ENCODE results near the gene FAM43A.

FAM43A gene

DNA sequence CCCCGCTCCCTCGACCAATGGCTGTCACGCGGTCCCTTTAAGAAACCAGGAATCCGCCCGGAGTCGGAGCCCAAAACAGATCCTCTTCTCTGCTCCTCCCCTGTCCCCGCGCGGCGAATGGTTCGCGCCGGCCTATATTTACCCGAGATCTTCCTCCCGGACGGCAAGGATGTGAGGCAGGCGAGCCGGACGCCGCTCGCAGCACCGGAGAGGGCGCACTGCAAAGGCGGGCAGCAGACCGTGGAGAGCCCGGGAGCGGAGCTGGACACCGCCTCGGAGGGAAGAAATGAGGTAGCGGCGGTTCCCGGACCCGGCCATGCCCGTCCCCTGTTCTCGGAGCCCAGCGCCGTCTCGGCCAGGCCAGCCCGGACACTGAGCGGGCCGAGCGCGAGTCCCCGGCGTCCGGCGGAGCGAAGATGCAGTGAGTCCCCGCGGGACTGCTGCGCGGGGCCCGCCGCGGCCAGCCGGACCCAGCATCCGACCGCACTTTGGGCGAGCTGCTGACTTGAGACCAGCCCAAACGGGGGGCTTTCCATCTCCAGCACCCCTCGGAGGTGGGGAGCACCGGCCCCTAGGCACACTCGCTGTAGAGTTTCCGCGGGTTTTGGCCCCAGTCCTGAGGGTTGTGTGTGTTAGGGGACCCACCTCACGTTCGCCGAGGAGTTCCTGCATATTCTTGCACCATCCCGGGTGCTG, at the start of gene FAM43A:
FAM43A (plus strand) TSS at position 166 of the 696 bp plus-strand sequence. CDS start 944 bp downstream, outside the sequence.
- DNase-seq, result peak; percentile 88

GRCh38 chr3:194637066-194637465, 48.6 kb upstream of the FAM43A start:
- DNase-seq, result no peak

- DNase-seq, result no peak
Measured at GRCh38 chr3:194637541-194638400, 47.9 kb upstream of the FAM43A start.

DNA sequence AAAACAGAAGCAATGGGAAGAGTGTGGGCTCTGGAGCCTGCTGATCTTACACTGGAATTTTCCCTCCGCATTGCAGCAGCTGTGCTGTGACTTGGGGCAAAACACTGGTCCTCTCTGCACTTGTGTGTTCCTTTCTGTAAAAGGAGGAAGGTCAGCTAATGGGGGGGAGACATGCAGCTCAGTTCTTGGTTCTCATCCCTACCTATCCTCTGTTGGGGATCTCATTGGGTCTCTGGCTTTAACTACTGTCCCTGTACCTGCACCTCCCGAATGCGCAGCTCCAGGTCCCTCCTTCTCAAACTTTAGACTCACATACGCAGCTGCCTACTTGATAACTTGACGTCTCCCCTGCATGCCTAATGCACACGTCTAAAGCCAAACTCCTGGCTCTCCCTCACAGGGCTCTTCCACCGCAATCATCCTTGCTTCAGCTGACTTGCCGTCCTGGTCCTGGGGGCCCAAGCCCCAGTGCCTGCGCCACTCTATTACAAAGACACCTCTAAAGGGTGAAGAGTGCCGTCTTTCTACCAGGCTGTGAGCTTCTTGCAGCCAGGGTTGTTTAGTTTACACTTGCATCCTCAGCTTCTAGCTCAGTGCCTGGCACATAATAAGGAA, 46.6 kb upstream of the FAM43A start:
- no peak for DNase-seq

- peak; percentile 34 for DNase-seq
Measured at GRCh38 chr3:194640829-194641228, 44.9 kb upstream of the FAM43A start.

GRCh38 chr3:194642769-194643168, 42.9 kb upstream of the FAM43A start:
- no peak for DNase-seq

GRCh38 chr3:194647747-194648146, 37.9 kb upstream of the FAM43A start:
- no peak for DNase-seq

GRCh38 chr3:194654443-194654842, 31.2 kb upstream of the FAM43A start:
- DNase-seq, result no peak

DNA sequence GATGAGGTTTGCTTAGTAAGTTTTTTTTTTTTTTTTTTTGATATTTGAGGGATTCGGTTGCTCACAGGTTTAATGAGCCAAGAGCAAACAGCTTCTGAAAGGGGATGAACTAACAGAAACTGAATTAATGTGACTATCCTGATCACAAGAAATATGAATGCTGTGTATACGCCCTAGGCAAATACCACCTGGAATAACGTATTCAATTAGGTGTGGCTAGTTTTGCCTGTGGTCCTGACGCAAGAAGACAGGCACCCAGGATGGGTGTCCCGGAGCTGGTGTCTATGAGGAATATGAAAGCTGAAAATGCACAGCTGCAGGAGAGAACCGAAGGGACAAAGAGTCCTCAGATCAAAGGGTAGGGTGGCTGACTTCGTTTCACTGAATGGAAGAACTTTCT, 28.2 kb upstream of the FAM43A start:
- DNase-seq, result no peak

DNA sequence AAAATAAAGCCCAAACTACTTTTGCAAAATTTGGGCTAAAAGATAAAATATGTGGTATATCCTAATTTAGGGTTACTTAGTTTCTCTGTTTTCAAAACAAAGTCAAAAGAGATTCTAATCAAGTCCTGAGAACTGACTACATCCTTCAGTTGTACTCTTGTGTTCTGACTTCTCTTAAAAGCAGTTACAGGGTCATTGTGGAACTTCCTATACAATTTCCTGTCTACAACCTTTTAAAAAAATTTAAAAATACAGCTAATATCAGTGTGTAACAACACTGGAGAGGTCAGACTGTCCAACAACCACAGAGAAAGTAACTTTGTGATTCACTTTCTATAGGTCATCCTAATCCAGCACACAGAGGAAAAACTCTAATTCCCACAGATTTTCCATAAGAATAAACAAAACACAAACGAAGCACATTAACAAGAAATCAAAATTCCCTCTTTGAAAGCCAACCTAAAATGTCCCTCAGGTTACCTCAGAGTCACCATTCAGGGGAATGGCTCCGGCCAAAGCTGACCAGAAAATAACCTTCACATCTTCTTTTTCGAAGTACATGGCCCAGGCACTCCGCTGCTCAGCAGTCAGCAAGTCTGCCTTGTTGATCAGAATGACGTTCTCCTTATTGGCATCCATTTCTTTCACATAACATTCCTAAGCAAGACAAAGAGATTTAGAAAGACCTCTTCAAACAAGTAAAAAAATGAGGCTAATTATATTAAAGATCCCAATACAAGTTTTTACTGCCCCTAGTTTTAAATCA, 27.0 kb upstream of the FAM43A start:
- no peak for DNase-seq

DNA sequence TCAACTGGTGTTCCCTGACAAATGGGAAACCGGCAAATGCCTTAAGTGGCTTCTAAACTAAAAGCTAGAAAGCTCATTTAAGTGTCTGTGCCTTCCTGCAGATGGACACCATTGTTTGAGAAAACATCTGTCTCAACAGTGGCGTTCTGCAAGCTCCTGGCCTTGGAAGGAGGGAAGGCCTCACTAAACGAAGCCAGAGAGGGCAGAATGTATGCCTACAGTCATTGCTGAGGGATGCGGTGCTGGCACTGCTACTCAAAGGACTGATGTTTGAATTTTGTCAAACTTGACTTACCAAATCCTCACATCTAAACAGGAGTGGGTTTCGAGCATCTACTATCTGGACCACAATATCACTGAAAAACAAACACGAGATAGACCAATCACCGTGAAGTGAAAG, 25.9 kb upstream of the FAM43A start:
- DNase-seq, result no peak

DNA sequence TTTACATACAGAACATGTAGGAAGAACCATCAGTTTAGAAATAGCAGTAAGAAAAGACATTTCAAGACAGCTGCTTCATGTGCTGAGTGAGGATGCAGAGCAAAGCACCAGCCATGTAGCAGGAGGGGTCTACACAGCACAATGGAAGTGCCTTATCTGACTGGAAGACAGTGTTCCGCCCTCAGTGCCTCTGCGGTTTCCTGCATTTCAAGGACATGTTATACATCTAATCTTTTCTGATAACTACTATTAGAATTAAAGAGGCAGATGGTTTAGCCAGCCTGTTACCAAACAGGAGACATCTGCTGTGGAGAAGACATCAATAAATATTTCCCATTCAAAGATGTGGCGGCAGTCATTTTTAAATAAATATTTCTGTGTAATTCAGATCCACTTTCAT, 24.3 kb upstream of the FAM43A start:
- DNase-seq, result no peak

- DNase-seq, result no peak
Measured at GRCh38 chr3:194661946-194662345, 23.7 kb upstream of the FAM43A start.

DNA sequence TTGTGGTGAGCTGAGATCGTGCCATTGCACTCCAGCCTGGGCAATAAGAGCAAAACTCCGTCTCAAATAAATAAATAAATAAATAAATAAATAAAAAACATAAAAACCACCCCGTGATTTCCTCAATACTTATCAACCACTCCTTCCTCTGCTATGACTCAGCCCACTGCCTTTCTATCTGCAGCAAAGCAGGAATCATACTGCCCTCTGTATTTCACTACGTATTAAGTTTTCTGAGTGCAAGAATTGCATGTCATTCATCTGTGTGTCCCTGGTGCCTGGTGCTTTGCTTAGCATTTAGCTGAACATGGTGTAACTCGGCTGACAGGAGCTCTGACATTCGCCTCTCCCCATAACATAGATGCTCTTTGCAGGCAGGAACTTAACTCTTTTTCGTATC, 20.8 kb upstream of the FAM43A start:
- no peak for DNase-seq

DNA sequence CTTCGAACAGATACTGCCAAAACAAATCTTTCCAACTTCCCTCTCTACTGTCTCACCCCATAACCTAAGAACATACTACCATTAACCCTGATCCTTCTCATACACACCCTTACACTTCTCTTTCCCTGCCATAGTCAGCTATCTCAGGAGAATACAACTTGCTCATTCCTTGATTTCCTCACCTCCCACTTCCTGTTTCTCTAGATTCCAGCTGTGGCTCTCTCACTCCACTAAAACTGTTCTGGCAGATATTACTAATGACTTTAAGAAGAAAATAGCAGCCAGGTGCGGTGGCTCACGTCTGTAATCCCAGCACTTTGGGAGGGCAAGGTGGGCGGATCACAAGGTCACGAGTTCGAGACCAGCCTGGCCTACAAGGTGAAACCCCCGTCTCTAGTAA, 18.3 kb upstream of the FAM43A start:
- DNase-seq, result no peak

DNA sequence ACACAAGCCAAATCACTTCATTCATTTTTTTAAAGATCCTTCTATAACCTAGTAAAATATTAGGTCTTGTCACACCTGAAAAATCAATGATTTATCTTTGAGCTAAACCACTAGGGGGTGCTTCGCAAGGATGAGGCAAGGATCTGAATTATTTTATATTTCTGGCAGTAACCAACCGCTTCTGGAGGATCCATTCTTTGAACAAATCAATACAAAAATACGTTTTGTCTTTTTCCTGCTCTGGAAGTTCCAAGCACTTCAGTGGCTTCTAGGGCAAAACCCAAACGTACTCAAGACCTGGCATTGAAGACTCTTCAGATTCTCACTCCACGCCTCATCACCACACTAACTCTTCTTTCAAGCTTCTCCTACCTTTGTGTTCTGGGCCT, 14.2 kb upstream of the FAM43A start:
- peak; percentile 70 for DNase-seq

DNA sequence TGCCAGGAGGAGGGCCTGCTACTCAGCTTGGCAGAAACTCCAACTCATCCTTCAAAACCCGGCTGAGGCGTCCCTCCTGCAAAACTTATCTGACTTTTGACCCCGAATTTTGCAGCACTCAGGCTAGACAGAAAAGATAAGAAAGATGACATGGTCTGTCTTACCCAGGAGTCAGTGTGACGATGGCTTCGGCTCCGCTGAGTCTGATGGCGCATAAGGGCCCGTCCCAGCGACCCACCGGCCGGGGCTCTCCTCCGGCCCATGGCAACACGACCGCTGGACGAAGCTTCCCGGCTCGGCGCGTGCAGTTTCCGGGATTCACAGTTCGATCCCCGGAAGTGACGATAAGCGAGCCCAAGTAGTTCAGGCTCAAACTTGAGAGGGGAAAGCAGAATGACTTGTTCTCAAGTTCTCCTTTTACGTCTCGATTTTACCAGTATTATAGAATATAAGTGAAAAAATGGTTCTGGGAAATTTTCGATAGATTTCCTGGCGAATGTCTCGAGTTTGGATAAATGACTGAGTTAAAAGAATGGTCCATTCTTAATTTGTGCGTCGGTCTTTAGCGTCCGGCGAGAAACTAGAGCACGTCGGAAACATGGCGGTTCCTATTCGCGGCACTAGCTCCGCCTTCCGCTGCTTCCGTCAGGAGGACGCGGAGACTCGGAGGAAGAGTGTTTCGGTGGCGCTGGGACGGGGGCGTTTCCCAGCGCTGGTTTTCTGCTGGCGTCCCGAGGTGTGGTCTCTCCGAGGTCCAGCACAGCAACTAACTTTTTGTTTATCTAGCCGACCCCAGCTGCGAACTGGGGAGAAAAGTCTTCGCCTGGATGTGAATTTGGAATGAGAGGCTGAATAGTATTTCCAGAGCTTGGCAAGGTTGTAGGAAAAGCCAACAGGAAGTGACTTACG, 13.5 kb upstream of the FAM43A start, which contains the start of gene LSG1:
LSG1 (minus strand) TSS at position 292 of the 909 bp plus-strand sequence; CDS start at position 263, 29 bp downstream.
- peak; percentile 93 for DNase-seq

DNA sequence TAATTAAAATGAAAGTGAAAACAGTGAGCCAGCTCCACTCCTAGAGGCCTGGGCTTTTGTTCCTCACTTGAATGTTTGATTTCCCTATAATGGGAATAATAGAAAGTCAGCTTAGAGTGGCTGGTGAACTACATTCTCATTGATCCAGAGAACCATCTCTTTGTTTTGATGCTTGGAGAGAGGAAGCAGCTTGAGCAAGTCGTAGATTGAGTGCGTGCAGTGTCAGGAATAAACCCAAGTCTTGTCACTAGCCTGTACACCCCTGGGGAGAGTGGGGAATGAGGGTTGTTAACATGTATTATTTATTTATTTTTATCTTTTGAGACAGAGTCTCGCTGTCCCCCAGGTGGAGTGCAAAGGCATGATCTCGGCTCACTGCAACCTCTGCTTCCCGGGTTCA, 12.8 kb upstream of the FAM43A start:
- DNase-seq, result peak; percentile 3

DNA sequence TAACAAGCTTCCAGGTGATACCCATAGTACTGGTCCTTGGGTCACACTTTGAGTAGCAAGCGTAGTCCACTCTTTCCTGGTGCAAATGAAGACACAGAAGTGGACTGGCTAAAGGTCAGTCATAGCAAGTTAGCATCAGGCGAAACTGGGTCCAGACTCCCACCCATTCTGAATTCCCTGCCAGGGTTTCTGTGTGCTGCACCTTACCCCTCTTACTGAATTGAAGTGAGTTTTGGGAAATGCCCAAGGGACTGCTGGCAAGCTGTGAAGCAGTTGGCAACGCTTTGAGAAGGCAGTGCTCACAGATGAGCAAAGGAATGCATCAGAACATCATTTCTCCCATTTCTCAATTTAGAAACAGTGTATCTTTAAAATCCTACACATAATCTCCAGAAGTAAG, 11.9 kb upstream of the FAM43A start:
- no peak for DNase-seq

GRCh38 chr3:194675081-194675640, 10.5 kb upstream of the FAM43A start:
- no peak for DNase-seq

GRCh38 chr3:194675680-194676079, 10.0 kb upstream of the FAM43A start:
- DNase-seq, result no peak

DNA sequence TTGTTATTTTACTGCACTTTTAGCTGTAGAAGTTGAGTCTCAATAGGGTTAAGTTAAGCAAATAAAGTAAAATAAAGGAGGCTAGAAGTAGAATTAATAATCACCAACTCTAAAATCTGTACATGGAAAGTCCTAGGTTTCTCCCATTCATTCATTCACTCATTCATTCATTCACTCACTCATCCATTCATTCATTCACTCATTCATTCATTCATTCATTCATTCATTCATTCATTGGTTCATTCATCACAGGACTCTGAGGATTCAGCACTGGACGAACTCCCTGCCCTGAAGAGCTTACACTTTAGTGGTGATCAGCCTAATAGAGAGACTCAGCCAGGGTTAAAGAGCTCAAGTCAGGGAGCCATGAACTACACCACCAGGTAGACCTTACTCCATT, 9.2 kb upstream of the FAM43A start:
- DNase-seq, result no peak

Data from CD4-positive, alpha-beta T cell treated with Interleukin-17A for 1 hour (primary cell).